Coronary artery (tissue), 2 donors: ENCODE data around the gene CEP112.

Experiments used
- DNase-seq: peaks from one replicate; pipeline ENCODE4 v3.0.0-alpha.2; 2017; ENCODE audit warnings: low spot score
- H3K27ac ChIP-seq, 2 donors: fragments of 200-600 bp; sonication (generic); one replicate each; pipeline ENCODE4 v1.5.1; 2016 to 2019
- H3K4me3 ChIP-seq: fragments of 200-600 bp; sonication (generic); 2 replicates; pipeline ENCODE4 v1.5.1; 2016; ENCODE audit warnings: mild to moderate bottlenecking, moderate library complexity
- CTCF ChIP-seq: fragments of 200-600 bp; sonication (generic); IDR thresholded peaks from one replicate; pipeline ENCODE4 v1.5.1; 2019; ENCODE audit warnings: antibody characterized with exemption

CEP112 gene

GRCh38 chr17:65604070-65604469, 587.9 kb downstream of the CEP112 start:
- no peak overlapping the region for H3K27ac ChIP-seq
- H3K4me3 ChIP-seq, result no peak overlapping the region
- no peak for TF ChIP-seq CTCF
- DNase-seq, result no peak

- DNase-seq, result no peak
- H3K4me3 ChIP-seq, result no peak overlapping the region
- no peak for TF ChIP-seq CTCF
Observed at GRCh38 chr17:65601881-65602280, 590.1 kb downstream of the CEP112 start.

GRCh38 chr17:65601145-65601544, 590.8 kb downstream of the CEP112 start:
- no peak for DNase-seq
- Histone ChIP-seq H3K4me3 (no peak overlapping the region), H3K27ac (no peak overlapping the region)
- TF ChIP-seq CTCF, result no peak

More at GRCh38 chr17:65601881-65602280, 590.1 kb downstream of the CEP112 start:
- no peak overlapping the region for H3K27ac ChIP-seq

- no peak overlapping the region for H3K27ac ChIP-seq
- no peak for TF ChIP-seq CTCF
- no peak for DNase-seq
- H3K4me3 ChIP-seq, result no peak overlapping the region
Observed at GRCh38 chr17:65600518-65600917, 591.4 kb downstream of the CEP112 start.

- Histone ChIP-seq H3K4me3 (no peak overlapping the region), H3K27ac (no peak overlapping the region)
- no peak for TF ChIP-seq CTCF
- no peak for DNase-seq
Observed at GRCh38 chr17:65599650-65600049, 592.3 kb downstream of the CEP112 start.

- Histone ChIP-seq H3K4me3 (no peak overlapping the region), H3K27ac (no peak overlapping the region)
- no peak for DNase-seq
- TF ChIP-seq CTCF, result no peak
Observed at GRCh38 chr17:65598746-65599145, 593.2 kb downstream of the CEP112 start.

GRCh38 chr17:65595071-65595656, 596.8 kb downstream of the CEP112 start:
- no peak for TF ChIP-seq CTCF
- Histone ChIP-seq H3K27ac (no peak overlapping the region), H3K4me3 (no peak overlapping the region)
- DNase-seq, result no peak
